PFSK-1 (cell line): ENCODE results near the gene GPC6.

Experiments
- POLR2AphosphoS5 ChIP-seq: IDR thresholded peaks from 2 replicates; pipeline ENCODE4 v1.6.1; 2012; ENCODE audit warnings: low read depth, mild to moderate bottlenecking, control low read depth, low read length, moderate library complexity
- TF ChIP-seq, protein P1 (sequence below), 2 experiments: IDR thresholded peaks; 2 replicates each; pipeline versions ENCODE4 v1.6.1 to v1.8.0; 2011 to 2012; ENCODE audit warnings: low read depth in 2 of 2, low read length in 2 of 2, control low read depth in 1 of 2, inconsistent platforms in 1 of 2, mild to moderate bottlenecking in 1 of 2, moderate library complexity in 1 of 2; ENCODE audit not compliant: insufficient read depth in 1 of 2

GRCh38 chr13:93225610-93226009 is 997 bp upstream of the GPC6 start:
- no peak for TF ChIP-seq POLR2AphosphoS5
- TF ChIP-seq, protein P1, sequence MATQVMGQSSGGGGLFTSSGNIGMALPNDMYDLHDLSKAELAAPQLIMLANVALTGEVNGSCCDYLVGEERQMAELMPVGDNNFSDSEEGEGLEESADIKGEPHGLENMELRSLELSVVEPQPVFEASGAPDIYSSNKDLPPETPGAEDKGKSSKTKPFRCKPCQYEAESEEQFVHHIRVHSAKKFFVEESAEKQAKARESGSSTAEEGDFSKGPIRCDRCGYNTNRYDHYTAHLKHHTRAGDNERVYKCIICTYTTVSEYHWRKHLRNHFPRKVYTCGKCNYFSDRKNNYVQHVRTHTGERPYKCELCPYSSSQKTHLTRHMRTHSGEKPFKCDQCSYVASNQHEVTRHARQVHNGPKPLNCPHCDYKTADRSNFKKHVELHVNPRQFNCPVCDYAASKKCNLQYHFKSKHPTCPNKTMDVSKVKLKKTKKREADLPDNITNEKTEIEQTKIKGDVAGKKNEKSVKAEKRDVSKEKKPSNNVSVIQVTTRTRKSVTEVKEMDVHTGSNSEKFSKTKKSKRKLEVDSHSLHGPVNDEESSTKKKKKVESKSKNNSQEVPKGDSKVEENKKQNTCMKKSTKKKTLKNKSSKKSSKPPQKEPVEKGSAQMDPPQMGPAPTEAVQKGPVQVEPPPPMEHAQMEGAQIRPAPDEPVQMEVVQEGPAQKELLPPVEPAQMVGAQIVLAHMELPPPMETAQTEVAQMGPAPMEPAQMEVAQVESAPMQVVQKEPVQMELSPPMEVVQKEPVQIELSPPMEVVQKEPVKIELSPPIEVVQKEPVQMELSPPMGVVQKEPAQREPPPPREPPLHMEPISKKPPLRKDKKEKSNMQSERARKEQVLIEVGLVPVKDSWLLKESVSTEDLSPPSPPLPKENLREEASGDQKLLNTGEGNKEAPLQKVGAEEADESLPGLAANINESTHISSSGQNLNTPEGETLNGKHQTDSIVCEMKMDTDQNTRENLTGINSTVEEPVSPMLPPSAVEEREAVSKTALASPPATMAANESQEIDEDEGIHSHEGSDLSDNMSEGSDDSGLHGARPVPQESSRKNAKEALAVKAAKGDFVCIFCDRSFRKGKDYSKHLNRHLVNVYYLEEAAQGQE (IDR thresholded peaks at IDR 0.05; ENCODE audit: insufficient read depth in 1 of 2, low read depth in 2 of 2, low read length in 2 of 2): no peak
